PFSK-1 (cell line): ENCODE data around the gene FBXO22.

Experiments used
- SIN3A ChIP-seq: IDR thresholded peaks from 2 replicates; pipeline ENCODE4 v1.6.1; 2012; ENCODE audit warnings: mild to moderate bottlenecking, low read length, moderate library complexity, borderline replicate concordance; ENCODE audit not compliant: insufficient read depth
- TAF1 ChIP-seq: IDR thresholded peaks from 2 replicates; pipeline ENCODE4 v1.6.1; 2012; ENCODE audit warnings: low read length, control low read depth, borderline replicate concordance; ENCODE audit not compliant: insufficient read depth

DNA sequence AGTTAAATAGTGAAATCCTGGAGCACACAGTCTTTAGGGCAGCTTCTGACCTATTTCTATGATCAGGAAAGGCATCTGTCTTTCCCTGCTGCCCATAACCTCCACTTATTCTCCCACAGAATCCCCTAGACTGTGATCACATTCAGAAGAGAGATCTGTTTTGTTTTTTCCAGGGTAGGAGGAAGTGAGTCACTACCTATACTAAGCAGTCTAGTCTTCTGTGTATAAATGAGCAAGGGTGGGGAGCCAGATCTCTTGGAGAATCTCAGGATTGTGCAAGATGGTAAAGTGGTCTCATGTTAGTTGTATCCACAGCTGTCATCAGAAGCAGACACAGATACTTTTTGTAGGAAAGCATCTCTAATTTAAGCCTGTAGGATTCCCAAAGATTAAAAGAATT, 11.8 kb upstream of the FBXO22 start:
- no peak for TF ChIP-seq TAF1
- TF ChIP-seq SIN3A, result no peak; the same call in 1 of the 2 replicates
